ENCODE results near the gene UBIAD1. TPM values are rescaled to one million over a fixed set of nuclear protein-coding genes. Genes with fewer than 3 reads are reported as not detected.

UBIAD1 gene
- total and polyA plus RNA-seq, 10 of the 15 experiments (the other 5 are each of a cell fraction or from before 2014, with no cell fraction given), result 4.5 to 23.8 (median 16.0) TPM

DNA sequence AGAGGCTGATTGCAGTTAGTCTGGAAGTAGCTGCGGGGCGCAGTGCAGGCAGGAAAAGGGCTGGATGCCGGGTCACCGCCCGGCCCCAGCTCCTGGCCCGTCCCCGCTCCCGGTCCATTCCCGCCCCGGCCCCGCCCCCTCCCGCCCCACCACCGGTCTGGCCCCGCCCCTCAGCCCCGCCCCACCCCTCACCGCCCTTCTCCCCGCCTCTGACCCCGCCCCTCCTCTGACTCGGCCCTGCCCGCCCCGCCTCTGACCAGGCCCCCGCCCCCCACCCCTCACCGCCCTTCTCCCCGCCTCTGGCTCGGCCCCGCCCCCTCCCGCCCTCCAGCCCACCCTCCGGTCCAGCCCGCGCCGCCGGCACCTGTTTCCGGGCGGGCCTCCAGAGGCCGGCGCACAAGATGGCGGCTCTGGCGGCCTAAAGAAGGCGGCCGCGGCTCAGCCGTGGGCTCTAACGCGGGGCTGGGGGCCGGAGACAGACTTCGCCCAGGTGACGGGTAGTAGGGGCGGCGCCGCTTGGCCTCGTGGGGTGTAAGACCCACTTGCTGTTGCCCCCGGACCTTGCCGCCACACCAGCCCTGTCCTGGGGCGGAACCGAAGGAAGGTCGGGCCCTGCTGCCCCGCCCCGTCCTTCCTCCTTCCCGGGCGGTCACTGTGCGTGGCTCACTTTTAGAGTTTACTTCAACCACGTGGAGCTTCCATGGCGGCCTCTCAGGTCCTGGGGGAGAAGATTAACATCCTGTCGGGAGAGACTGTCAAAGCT lies at the start of gene UBIAD1 (continued):
- TF ChIP-seq, protein P1, sequence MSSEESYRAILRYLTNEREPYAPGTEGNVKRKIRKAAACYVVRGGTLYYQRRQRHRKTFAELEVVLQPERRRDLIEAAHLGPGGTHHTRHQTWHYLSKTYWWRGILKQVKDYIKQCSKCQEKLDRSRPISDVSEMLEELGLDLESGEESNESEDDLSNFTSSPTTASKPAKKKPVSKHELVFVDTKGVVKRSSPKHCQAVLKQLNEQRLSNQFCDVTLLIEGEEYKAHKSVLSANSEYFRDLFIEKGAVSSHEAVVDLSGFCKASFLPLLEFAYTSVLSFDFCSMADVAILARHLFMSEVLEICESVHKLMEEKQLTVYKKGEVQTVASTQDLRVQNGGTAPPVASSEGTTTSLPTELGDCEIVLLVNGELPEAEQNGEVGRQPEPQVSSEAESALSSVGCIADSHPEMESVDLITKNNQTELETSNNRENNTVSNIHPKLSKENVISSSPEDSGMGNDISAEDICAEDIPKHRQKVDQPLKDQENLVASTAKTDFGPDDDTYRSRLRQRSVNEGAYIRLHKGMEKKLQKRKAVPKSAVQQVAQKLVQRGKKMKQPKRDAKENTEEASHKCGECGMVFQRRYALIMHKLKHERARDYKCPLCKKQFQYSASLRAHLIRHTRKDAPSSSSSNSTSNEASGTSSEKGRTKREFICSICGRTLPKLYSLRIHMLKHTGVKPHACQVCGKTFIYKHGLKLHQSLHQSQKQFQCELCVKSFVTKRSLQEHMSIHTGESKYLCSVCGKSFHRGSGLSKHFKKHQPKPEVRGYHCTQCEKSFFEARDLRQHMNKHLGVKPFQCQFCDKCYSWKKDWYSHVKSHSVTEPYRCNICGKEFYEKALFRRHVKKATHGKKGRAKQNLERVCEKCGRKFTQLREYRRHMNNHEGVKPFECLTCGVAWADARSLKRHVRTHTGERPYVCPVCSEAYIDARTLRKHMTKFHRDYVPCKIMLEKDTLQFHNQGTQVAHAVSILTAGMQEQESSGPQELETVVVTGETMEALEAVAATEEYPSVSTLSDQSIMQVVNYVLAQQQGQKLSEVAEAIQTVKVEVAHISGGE (CRISPR knock-in tag; IDR thresholded peaks at IDR 0.05), result peak; percentile 86
- TF ChIP-seq SIX5 (IDR thresholded peaks at IDR 0.05; ENCODE audit: low read depth, low read length, severe bottlenecking) (peak; percentile 7), LARP7 (IDR thresholded peaks at IDR 0.05) (peak; percentile 95), ATF7 (IDR thresholded peaks at IDR 0.05; ENCODE audit: low read depth) (0 out of 2 replicates have a peak, but pooled peaks have one; percentile 12), PAX8 (IDR thresholded peaks at IDR 0.05) (no peak), BHLHE40 (IDR thresholded peaks at IDR 0.05; ENCODE audit: borderline replicate concordance in 1 of 2, low read depth in 2 of 2, low read length in 1 of 2) (peak in 1 of 2 experiments; percentile 60; a peak in 2 of 4 replicates), RAD51 (IDR thresholded peaks at IDR 0.05) (peak; percentile 45; the same call in 1 of the 2 replicates), HDAC6 (IDR thresholded peaks at IDR 0.05; ENCODE audit: unreplicated experiment) (no peak), EGR1 (IDR thresholded peaks at IDR 0.05; ENCODE audit: borderline replicate concordance in 1 of 2, low read depth in 2 of 2, low read length in 2 of 2) (peak in 1 of 2 experiments; percentile 56; a peak in 1 of 3 replicates), KDM1A (IDR thresholded peaks at IDR 0.05; ENCODE audit: borderline replicate concordance) (no peak), KLF5 (IDR thresholded peaks at IDR 0.05; ENCODE audit: partially characterized antibody) (peak; percentile 78), NBN (IDR thresholded peaks at IDR 0.05) (peak; percentile 91), SMC3 (IDR thresholded peaks at IDR 0.05; ENCODE audit: borderline replicate concordance, low read length) (no peak)
- TF ChIP-seq, protein P2, sequence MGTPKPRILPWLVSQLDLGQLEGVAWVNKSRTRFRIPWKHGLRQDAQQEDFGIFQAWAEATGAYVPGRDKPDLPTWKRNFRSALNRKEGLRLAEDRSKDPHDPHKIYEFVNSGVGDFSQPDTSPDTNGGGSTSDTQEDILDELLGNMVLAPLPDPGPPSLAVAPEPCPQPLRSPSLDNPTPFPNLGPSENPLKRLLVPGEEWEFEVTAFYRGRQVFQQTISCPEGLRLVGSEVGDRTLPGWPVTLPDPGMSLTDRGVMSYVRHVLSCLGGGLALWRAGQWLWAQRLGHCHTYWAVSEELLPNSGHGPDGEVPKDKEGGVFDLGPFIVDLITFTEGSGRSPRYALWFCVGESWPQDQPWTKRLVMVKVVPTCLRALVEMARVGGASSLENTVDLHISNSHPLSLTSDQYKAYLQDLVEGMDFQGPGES (IDR thresholded peaks at IDR 0.05), result 0 out of 2 replicates have a peak, but pooled peaks have one; percentile 27
- TF ChIP-seq, protein P3, sequence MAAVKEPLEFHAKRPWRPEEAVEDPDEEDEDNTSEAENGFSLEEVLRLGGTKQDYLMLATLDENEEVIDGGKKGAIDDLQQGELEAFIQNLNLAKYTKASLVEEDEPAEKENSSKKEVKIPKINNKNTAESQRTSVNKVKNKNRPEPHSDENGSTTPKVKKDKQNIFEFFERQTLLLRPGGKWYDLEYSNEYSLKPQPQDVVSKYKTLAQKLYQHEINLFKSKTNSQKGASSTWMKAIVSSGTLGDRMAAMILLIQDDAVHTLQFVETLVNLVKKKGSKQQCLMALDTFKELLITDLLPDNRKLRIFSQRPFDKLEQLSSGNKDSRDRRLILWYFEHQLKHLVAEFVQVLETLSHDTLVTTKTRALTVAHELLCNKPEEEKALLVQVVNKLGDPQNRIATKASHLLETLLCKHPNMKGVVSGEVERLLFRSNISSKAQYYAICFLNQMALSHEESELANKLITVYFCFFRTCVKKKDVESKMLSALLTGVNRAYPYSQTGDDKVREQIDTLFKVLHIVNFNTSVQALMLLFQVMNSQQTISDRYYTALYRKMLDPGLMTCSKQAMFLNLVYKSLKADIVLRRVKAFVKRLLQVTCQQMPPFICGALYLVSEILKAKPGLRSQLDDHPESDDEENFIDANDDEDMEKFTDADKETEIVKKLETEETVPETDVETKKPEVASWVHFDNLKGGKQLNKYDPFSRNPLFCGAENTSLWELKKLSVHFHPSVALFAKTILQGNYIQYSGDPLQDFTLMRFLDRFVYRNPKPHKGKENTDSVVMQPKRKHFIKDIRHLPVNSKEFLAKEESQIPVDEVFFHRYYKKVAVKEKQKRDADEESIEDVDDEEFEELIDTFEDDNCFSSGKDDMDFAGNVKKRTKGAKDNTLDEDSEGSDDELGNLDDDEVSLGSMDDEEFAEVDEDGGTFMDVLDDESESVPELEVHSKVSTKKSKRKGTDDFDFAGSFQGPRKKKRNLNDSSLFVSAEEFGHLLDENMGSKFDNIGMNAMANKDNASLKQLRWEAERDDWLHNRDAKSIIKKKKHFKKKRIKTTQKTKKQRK (IDR thresholded peaks at IDR 0.05; ENCODE audit: low read depth, low read length), result no peak
- TF ChIP-seq, protein P4, sequence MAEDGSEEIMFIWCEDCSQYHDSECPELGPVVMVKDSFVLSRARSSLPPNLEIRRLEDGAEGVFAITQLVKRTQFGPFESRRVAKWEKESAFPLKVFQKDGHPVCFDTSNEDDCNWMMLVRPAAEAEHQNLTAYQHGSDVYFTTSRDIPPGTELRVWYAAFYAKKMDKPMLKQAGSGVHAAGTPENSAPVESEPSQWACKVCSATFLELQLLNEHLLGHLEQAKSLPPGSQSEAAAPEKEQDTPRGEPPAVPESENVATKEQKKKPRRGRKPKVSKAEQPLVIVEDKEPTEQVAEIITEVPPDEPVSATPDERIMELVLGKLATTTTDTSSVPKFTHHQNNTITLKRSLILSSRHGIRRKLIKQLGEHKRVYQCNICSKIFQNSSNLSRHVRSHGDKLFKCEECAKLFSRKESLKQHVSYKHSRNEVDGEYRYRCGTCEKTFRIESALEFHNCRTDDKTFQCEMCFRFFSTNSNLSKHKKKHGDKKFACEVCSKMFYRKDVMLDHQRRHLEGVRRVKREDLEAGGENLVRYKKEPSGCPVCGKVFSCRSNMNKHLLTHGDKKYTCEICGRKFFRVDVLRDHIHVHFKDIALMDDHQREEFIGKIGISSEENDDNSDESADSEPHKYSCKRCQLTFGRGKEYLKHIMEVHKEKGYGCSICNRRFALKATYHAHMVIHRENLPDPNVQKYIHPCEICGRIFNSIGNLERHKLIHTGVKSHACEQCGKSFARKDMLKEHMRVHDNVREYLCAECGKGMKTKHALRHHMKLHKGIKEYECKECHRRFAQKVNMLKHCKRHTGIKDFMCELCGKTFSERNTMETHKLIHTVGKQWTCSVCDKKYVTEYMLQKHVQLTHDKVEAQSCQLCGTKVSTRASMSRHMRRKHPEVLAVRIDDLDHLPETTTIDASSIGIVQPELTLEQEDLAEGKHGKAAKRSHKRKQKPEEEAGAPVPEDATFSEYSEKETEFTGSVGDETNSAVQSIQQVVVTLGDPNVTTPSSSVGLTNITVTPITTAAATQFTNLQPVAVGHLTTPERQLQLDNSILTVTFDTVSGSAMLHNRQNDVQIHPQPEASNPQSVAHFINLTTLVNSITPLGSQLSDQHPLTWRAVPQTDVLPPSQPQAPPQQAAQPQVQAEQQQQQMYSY (CRISPR knock-in tag; IDR thresholded peaks at IDR 0.05), result no peak

Data from GM12878 (cell line).